Hair follicular keratinocyte (primary cell): Measurements from ENCODE around the gene RIOK1. TPM values are rescaled to one million over a fixed set of nuclear protein-coding genes. Genes with fewer than 3 reads are reported as not detected.

Experiments used
- total RNA-seq: library from RNA; depleted of rRNA; stranded (reverse); fragments of >200 nt; gene quantifications from 2 replicates; pipeline ENCODE4 v1.2.3, GENCODE V29; 2015

RIOK1 gene
- 9.8 and 16.9 TPM in 2 replicates for total RNA-seq

DNA sequence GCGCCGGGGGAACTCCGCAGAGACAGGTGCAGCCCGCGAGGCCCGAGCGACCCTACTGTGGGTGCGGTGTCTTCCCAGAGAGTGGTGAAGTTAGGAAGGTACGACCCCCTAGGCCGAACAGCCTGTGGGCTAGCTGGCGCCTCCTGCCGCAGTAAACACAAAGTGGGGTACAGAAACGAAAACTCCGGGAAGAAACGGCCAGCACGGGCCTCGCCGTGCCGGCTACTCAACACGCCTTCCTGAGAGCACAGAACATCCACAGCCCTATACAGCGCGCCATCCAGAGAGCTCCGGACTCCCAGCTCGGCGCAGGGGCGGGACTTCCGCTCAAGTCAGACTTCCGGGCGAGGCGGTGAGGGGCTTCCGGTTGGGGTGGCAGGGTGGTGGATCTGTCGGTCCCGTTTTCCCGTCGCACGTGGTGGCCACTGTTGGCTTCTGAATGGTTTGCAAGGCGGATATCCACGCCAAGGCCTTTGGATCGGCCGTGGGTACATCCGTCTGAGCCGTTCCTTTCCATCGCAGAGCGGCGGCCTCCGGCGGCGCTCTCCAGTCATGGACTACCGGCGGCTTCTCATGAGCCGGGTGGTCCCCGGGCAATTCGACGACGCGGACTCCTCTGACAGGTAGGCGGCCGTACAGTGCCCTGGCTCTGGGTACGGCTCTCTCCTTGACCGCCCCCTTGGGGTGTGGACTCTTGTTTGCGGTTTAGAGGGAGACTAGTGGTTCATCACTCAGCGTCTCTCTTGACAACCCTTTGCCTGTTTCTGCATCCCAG, at the start of gene RIOK1, which contains the start of gene CAGE1:
Gene RIOK1, plus strand, starts transcription at position 358 of the 775 bp plus-strand sequence. Its CDS starts 195 bp downstream, at position 553.
Gene CAGE1, minus strand, starts transcription at position 292 of the 775 bp plus-strand sequence. CDS start 2,569 bp downstream, outside the sequence.

Other genes with a start within 250 kb of the RIOK1 start
- 83.9 and 108 TPM in 2 replicates for gene SSR1, start 76.6 kb upstream of the RIOK1 start, total RNA-seq
- 0.27 TPM in 1 of 2 replicates, not detected in the other for gene CAGE1, start 66 bp upstream of the RIOK1 start, total RNA-seq
- gene DSP, start 151.9 kb downstream of the RIOK1 start, total RNA-seq = 168 and 255 TPM in 2 replicates
- 6.3 and 7.5 TPM in 2 replicates for gene SNRNP48, start 200.4 kb downstream of the RIOK1 start, total RNA-seq